Activated T-helper 2 cell treated with anti-CD3 and anti-CD28 coated beads, Interferon-gamma antibody, Interleukin-2, Interleukin-4, amounts not matched to agents 10 μg/mL and 5 μg/mL and 100 μg/mL, durations not matched to agents 14 hours and 24 hours and 36 hours (primary cell): ENCODE measurements around the gene CHSY1. TPM values are rescaled to one million over a fixed set of nuclear protein-coding genes. Genes with fewer than 3 reads are reported as not detected.

Source experiments
- DNase-seq: peaks from one replicate; pipeline ENCODE4 v3.0.0; 2021; ENCODE audit warnings: low spot score
- H3K27ac Mint-ChIP-seq: one replicate; pipeline ENCODE4 v1.8.0; 2021; ENCODE audit warnings: mixed read lengths
- H3K27me3 Mint-ChIP-seq: one replicate; pipeline ENCODE4 v1.8.0; 2021; ENCODE audit warnings: low read depth, mixed read lengths
- H3K36me3 Mint-ChIP-seq: one replicate; pipeline ENCODE4 v1.8.0; 2021; ENCODE audit warnings: low read depth, mixed read lengths
- H3K4me1 Mint-ChIP-seq: one replicate; pipeline ENCODE4 v1.8.0; 2021; ENCODE audit warnings: low read depth, mixed read lengths
- H3K4me3 Mint-ChIP-seq: one replicate; pipeline ENCODE4 v1.8.0; 2021; ENCODE audit warnings: low read depth, mild to moderate bottlenecking, moderate library complexity, mixed read lengths
- H3K9me3 Mint-ChIP-seq: one replicate; pipeline ENCODE4 v1.8.0; 2021; ENCODE audit warnings: mixed read lengths
- intact Hi-C: fragments of 100-400 bp; cut with micrococcal nuclease; formaldehyde crosslinking; loops from one replicate; pipeline ENCODE4 v1.15.1; 2023
- total RNA-seq: library from RNA; stranded (reverse); gene quantifications from 2 replicates; pipeline ENCODE4 v1.2.3, GENCODE V29; 2022

Gene CHSY1
- total RNA-seq, 1 donor from 2014 or later, result 52.2 TPM

- Mint-ChIP-seq H3K4me1 (peaks cover 48% of the 10 kb centered on the region), H3K9me3 (peaks cover 9% of the 10 kb centered on the region), H3K4me3 (no peak overlapping the region), H3K36me3 (peaks cover 3% of the 10 kb centered on the region), H3K27me3 (no peaks in the 10 kb centered on the region), H3K27ac (peak overlapping the region; percentile 17)
- DNase-seq, result no peak
- intact Hi-C loops, result no loop called here
These were observed 111.7 kb downstream of the CHSY1 start for GRCh38 chr15:101139986-101140696.

GRCh38 chr15:101138913-101139880 is 112.7 kb downstream of the CHSY1 start:
- Mint-ChIP-seq H3K27ac (no peak overlapping the region), H3K4me3 (no peak overlapping the region), H3K9me3 (peaks cover 13% of the 10 kb centered on the region), H3K4me1 (peaks cover 40% of the 10 kb centered on the region), H3K36me3 (peaks cover 3% of the 10 kb centered on the region), H3K27me3 (no peaks in the 10 kb centered on the region)
- intact Hi-C loops, result no loop called here
- no peak for DNase-seq

GRCh38 chr15:101138086-101138660 is 113.7 kb downstream of the CHSY1 start:
- peaks cover 40% of the 10 kb centered on the region for H3K4me1 Mint-ChIP-seq
- no peak overlapping the region for H3K27ac Mint-ChIP-seq
- peaks cover 13% of the 10 kb centered on the region for H3K9me3 Mint-ChIP-seq
- peaks cover 3% of the 10 kb centered on the region for H3K36me3 Mint-ChIP-seq
- H3K27me3 Mint-ChIP-seq, result no peaks in the 10 kb centered on the region
- DNase-seq, result no peak
- no peak overlapping the region for H3K4me3 Mint-ChIP-seq
- intact Hi-C loops, result no loop called here

GRCh38 chr15:101137312-101137940 is 114.4 kb downstream of the CHSY1 start:
- Mint-ChIP-seq H3K27ac (no peak overlapping the region), H3K9me3 (peaks cover 12% of the 10 kb centered on the region), H3K27me3 (no peaks in the 10 kb centered on the region), H3K36me3 (peaks cover 3% of the 10 kb centered on the region), H3K4me3 (no peak overlapping the region), H3K4me1 (peaks cover 40% of the 10 kb centered on the region)
- peak; percentile 14 for DNase-seq
- intact Hi-C loops, result no loop called here

GRCh38 chr15:101136381-101137268 is 115.2 kb downstream of the CHSY1 start:
- peaks cover 3% of the 10 kb centered on the region for H3K36me3 Mint-ChIP-seq
- H3K27ac Mint-ChIP-seq, result no peak overlapping the region
- no peaks in the 10 kb centered on the region for H3K27me3 Mint-ChIP-seq
- H3K4me1 Mint-ChIP-seq, result peaks cover 36% of the 10 kb centered on the region
- DNase-seq, result no peak
- H3K4me3 Mint-ChIP-seq, result no peak overlapping the region
- H3K9me3 Mint-ChIP-seq, result peaks cover 4% of the 10 kb centered on the region
- intact Hi-C loops, result no loop called here

- Mint-ChIP-seq H3K4me3 (no peak overlapping the region), H3K27ac (peak overlapping the region; percentile 48), H3K9me3 (peaks cover 4% of the 10 kb centered on the region), H3K27me3 (no peaks in the 10 kb centered on the region), H3K4me1 (peaks cover 36% of the 10 kb centered on the region), H3K36me3 (peaks cover 3% of the 10 kb centered on the region)
- intact Hi-C loops, result no loop called here
- DNase-seq, result no peak
These were observed 116.2 kb downstream of the CHSY1 start for GRCh38 chr15:101135532-101136166.

- Mint-ChIP-seq H3K4me1 (peaks cover 36% of the 10 kb centered on the region), H3K36me3 (peaks cover 3% of the 10 kb centered on the region), H3K4me3 (no peak overlapping the region), H3K27ac (no peak overlapping the region), H3K9me3 (peaks cover 4% of the 10 kb centered on the region), H3K27me3 (peaks cover 4% of the 10 kb centered on the region)
- intact Hi-C loops, result no loop called here
- no peak for DNase-seq
These were observed 117.1 kb downstream of the CHSY1 start for GRCh38 chr15:101134780-101135179.

- Mint-ChIP-seq H3K36me3 (peaks cover 3% of the 10 kb centered on the region), H3K4me1 (peaks cover 33% of the 10 kb centered on the region), H3K9me3 (peaks cover 4% of the 10 kb centered on the region), H3K4me3 (no peak overlapping the region), H3K27me3 (peaks cover 4% of the 10 kb centered on the region), H3K27ac (no peak overlapping the region)
- intact Hi-C loops, result no loop called here
- no peak for DNase-seq
These were observed 118.0 kb downstream of the CHSY1 start for GRCh38 chr15:101133751-101134261.

- Mint-ChIP-seq H3K9me3 (peaks cover 4% of the 10 kb centered on the region), H3K4me3 (no peak overlapping the region), H3K36me3 (peaks cover 3% of the 10 kb centered on the region), H3K27me3 (peaks cover 4% of the 10 kb centered on the region), H3K27ac (no peak overlapping the region), H3K4me1 (peaks cover 34% of the 10 kb centered on the region)
- no peak for DNase-seq
- intact Hi-C loops, result no loop called here
These were observed 118.7 kb downstream of the CHSY1 start for GRCh38 chr15:101133181-101133460.

- intact Hi-C loops, result no loop called here
- H3K36me3 Mint-ChIP-seq, result peaks cover 8% of the 10 kb centered on the region
- peaks cover 38% of the 10 kb centered on the region for H3K4me1 Mint-ChIP-seq
- no peak overlapping the region for H3K4me3 Mint-ChIP-seq
- H3K27ac Mint-ChIP-seq, result no peak overlapping the region
- peaks cover 4% of the 10 kb centered on the region for H3K9me3 Mint-ChIP-seq
- no peak for DNase-seq
- peaks cover 4% of the 10 kb centered on the region for H3K27me3 Mint-ChIP-seq
These were observed 119.3 kb downstream of the CHSY1 start for GRCh38 chr15:101132390-101133180.
